Stimulated activated CD8-positive, alpha-beta memory T cell treated with anti-CD3 and anti-CD28 coated beads, Interleukin-4, amount 100 ng/mL, for 4 hours (primary cell): ENCODE measurements around the gene TAC4.
A peak's percentile ranks its signal among the peaks of the same experiment; 100 is the strongest.

Experiments
- DNase-seq, 2 donors: peaks; one replicate each; pipeline ENCODE4 v3.0.0-alpha.2; 2020; ENCODE audit warnings: low read depth in 2 of 2, low spot score in 1 of 2

The TAC4 gene

GRCh38 chr17:49873466-49873865, 25.6 kb upstream of the TAC4 start:
- no peak for DNase-seq

- no peak for DNase-seq
Observed at GRCh38 chr17:49872754-49873377, 25.0 kb upstream of the TAC4 start.

- DNase-seq, result no peak
Observed at GRCh38 chr17:49871211-49871610, 23.3 kb upstream of the TAC4 start.

- no peak for DNase-seq
Observed at GRCh38 chr17:49870298-49870697, 22.4 kb upstream of the TAC4 start.

- no peak for DNase-seq
Observed at GRCh38 chr17:49869038-49869374, 21.1 kb upstream of the TAC4 start.

- no peak for DNase-seq
Observed at GRCh38 chr17:49866882-49867413, 19.1 kb upstream of the TAC4 start.

GRCh38 chr17:49866019-49866380, 18.1 kb upstream of the TAC4 start:
- no peak for DNase-seq

- no peak for DNase-seq
Observed at GRCh38 chr17:49862781-49863331, 15.0 kb upstream of the TAC4 start.

- DNase-seq, result peak; percentile 24 to 25
Observed at GRCh38 chr17:49861150-49861884, 13.4 kb upstream of the TAC4 start.

- no peak for DNase-seq
Observed at GRCh38 chr17:49859991-49860953, 12.4 kb upstream of the TAC4 start.

GRCh38 chr17:49858796-49859195, 10.9 kb upstream of the TAC4 start:
- DNase-seq, result no peak

- no peak for DNase-seq
Observed at GRCh38 chr17:49854126-49854525, 6.3 kb upstream of the TAC4 start.

GRCh38 chr17:49853470-49854015, 5.7 kb upstream of the TAC4 start:
- no peak for DNase-seq

GRCh38 chr17:49851387-49852291, 3.8 kb upstream of the TAC4 start:
- peak; percentile 18 to 53 for DNase-seq

GRCh38 chr17:49850772-49851386, 3.0 kb upstream of the TAC4 start:
- DNase-seq, result no peak

GRCh38 chr17:49850218-49850610, 2.3 kb upstream of the TAC4 start:
- no peak for DNase-seq

- no peak for DNase-seq
Observed at GRCh38 chr17:49848739-49849138, 870 bp upstream of the TAC4 start.

GRCh38 chr17:49846938-49847712, 744 bp downstream of the TAC4 start:
- no peak for DNase-seq

- DNase-seq, result no peak
Observed at GRCh38 chr17:49845321-49845720, 2.5 kb downstream of the TAC4 start.
